ENCODE data around the gene CCNA2.

DNA sequence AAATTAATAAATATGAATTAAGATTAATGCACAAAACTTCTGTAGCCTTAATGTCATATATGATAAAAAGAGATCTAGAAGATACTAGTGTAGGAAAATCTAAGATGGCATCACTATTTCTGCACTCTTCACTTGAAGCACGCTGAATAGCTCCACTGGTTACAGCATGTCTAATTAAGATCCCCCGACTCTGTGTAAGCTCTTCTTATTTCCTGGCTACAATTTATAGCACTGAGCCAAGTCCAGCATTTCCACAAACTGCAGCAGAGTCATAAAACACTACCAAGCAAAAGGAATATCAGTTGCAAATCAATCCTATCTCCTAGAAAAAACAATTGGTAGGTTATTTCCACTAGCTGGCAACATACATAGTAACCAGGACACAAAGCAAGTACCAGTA, 1.3 kb upstream of the CCNA2 start:
- TF ChIP-seq POLR2A (IDR thresholded peaks at IDR 0.05) (no peak), POLR2AphosphoS5 (IDR thresholded peaks at IDR 0.05) (no peak)
- TF ChIP-seq, protein P1, sequence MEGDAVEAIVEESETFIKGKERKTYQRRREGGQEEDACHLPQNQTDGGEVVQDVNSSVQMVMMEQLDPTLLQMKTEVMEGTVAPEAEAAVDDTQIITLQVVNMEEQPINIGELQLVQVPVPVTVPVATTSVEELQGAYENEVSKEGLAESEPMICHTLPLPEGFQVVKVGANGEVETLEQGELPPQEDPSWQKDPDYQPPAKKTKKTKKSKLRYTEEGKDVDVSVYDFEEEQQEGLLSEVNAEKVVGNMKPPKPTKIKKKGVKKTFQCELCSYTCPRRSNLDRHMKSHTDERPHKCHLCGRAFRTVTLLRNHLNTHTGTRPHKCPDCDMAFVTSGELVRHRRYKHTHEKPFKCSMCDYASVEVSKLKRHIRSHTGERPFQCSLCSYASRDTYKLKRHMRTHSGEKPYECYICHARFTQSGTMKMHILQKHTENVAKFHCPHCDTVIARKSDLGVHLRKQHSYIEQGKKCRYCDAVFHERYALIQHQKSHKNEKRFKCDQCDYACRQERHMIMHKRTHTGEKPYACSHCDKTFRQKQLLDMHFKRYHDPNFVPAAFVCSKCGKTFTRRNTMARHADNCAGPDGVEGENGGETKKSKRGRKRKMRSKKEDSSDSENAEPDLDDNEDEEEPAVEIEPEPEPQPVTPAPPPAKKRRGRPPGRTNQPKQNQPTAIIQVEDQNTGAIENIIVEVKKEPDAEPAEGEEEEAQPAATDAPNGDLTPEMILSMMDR (IDR thresholded peaks at IDR 0.05): no peak

All from prostate gland (tissue), 2 donors.